Stimulated activated CD4-positive, alpha-beta T cell treated with anti-CD3 and anti-CD28 coated beads, TNF-alpha, amount 100 ng/mL, for 1 hour (primary cell): ENCODE data around the gene P3R3URF.

Experiments used
- DNase-seq, 3 donors: peaks; one replicate each; pipeline ENCODE4 v3.0.0-alpha.2; 2020; ENCODE audit warnings: low read depth in 3 of 3, low spot score in 1 of 3

P3R3URF gene

DNA sequence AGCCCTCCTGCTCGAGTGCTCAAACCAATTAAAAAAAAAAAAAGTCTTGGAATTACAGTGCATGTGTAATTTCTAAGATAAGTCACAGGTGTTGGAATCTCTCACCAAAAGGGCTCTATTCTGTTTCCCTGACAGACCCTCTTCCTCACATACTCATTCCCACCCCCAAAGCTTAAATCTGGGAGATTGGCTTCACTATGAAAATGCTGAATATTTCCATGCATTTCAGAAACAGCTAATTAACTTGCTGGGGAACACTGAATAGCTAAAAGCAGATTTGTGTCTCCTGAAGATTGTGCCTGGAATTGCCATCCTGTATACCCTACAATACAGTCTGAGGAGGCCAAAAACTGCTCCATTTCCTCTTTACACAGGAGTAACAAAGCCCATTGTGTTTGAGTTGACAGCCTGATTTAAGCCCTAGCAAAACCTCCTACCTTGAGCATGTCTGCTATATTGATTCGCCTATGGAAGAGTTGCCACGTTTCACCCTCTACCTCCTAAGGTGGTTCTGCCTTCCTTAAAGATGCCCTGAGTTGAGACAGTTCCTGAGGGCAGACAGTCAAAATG is 42.4 kb downstream of the P3R3URF start:
- no peak for DNase-seq

- DNase-seq, result no peak
Measured at GRCh38 chr1:46133181-46133658, 43.1 kb downstream of the P3R3URF start.

DNA sequence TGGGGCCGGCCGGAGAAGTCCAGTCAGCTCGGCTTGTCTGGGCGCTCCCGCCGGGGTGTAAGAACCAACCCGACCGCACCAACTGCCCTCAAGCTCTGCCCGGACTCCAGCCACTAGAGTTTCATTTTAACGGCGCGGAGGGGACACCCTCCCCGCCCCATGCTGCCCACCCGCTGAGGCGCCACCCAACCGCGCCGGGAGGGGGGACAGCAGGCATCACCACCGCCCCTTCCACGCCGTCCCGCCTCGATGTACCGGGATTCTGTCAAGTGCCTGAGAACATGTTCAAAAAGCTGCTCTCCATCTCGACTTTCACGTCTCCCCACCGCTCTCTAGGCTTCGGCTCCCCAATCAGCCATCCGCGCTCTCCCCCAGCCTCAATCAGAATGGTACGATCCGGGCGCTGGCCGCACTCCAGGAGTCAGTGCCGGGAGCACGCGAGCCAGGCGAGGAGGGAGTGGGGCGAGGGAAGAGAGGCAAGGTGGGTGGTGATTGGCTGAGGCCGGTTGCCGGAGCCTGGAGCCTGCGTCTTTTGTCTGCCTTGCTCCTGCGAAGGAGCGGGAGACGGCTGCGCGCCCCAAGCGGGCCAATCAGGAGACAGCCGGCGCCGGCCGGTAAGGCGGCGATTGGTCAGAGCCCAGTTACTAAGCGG is 43.6 kb downstream of the P3R3URF start, which contains the start of gene PIK3R3:
Gene PIK3R3, minus strand, starts transcription at position 101 of the 652 bp plus-strand sequence. CDS start 677 bp downstream, outside the sequence.
- DNase-seq, result peak; percentile 44 to 71 (median 52)

DNA sequence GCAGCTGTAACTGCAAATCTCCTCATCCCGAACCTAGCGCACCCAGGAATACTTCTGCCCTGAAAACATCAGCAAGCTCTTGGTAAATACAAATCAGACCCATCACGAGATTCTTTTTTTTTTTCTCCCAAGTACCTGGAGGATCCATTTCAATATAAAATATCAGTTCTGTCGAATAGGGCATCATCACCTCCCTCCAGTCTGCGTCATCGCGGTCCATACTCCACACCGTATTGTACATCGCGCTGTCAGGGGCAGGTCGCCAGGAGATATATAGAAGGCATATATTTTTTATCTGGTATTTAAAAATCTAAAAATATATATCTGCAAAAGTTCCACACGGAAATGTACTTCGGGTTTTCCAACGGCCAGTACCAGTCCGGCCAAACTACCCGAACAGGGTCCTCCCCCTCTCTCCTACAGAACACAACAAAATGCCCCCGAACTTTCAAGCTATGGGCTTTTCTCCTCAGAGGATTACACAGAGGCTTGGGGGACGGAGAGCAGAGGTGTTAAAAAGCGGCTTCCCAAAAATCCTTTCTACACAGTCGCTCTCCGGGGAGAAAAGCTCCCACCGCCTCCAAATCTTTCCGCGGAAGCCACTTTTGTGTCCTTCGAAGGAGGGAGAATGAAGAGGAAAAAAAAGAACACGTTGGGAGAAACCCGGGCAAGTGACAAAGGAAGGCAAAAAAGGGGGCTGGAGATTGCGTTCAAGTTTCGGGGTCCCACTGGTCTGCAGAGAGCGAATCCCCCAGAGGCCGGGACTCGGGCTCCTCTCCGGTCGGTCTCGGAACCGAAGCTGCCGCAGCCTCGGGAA is 44.4 kb downstream of the P3R3URF start:
- no peak for DNase-seq

DNA sequence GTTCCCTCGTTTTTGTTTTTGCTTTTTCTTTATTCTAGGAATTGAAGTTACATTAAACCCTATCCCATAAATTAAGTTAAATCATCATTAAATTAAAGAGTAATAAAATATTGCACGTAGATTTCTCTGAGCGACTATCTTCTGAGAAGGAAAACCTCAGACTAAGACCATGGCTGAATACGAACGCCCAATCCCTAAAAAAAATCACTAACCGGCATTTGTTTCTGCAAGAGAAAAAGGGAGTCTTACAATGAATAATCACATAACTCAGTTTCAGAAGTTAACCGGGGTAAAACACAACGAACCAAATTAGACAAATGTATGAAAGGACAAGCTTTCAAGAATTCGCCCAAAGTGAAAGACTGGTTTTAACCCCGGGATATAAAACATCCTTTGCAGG is 45.2 kb downstream of the P3R3URF start:
- no peak for DNase-seq

GRCh38 chr1:46130606-46131005 is 45.7 kb downstream of the P3R3URF start:
- DNase-seq, result no peak

DNA sequence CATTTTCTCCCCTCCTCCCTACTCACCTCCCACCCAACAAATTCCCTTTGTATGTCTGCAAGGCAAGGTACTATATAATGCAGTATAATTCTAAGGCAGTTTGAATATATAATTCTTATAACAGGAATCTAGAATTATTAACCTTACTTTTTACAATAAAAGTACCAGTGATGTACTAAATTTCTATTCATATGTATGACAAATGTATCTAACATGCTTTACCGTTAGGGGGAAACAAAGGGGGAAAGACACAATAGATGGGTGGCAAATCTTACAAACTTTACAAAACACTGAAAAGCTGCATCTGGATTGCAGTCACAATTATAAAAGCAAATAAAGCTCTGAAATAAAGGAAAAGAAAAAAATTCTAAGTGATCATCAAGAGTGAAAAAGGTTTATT is 46.2 kb downstream of the P3R3URF start:
- no peak for DNase-seq

DNA sequence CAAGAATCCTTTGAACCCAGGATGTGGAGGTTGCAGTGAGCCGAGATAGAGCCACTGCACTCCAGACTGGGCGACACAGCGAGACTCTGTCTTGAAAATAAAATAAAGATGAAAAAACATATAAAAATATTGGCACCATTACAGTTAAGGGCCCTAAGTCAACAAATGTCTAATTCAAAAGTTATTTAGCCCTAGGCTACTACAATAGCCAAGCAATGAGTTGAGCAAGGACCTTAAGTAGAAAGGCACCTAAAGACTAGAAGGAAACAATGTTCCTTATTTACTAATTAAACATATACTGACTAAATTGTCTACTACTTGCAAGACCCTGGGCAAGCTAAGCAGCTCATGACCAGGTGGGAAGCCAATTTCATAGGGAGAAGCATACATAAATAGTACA is 47.9 kb downstream of the P3R3URF start:
- DNase-seq, result no peak
